IMR-90 (cell line): ENCODE measurements around the gene TENM4. TPM values are rescaled to one million over a fixed set of nuclear protein-coding genes. Genes with fewer than 3 reads are reported as not detected.

Experiments used
- ATAC-seq: fragments of 200-7000 bp; cut with Tn5 transposase; 2 replicates; pipeline ENCODE4 v1.9.1; 2020; ENCODE audit warnings: low read depth, mild to moderate bottlenecking, moderate library complexity
- BruUV-seq: library from RNA; stranded (reverse); fragments of 400-500 nt; replicated peaks from 2 replicates; lab custom pipeline; 2021; lab: Mats Ljungman, UMichigan
- CTCF ChIA-PET: fragments of 300-600 bp; formaldehyde crosslinking; extraction: SDS; loops from one replicate; lab custom pipeline; 2021; ENCODE audit warnings: antibody characterized with exemption; lab: Yijun Ruan, JAX
- POLR2A ChIA-PET: fragments of 300-600 bp; sonication (Branson Sonifier 250); formaldehyde crosslinking; loops from one replicate; lab custom pipeline; 2022; ENCODE audit warnings: antibody characterized with exemption; ENCODE audit not compliant: unreplicated experiment; lab: Charles Lee
- DNase-seq: peaks from one replicate; pipeline ENCODE4 v3.0.0; 2013
- H2AFZ ChIP-seq: replicated peaks from 2 replicates; pipeline ENCODE3; 2013; ENCODE audit warnings: low read length, mild to moderate bottlenecking; ENCODE audit not compliant: poor library complexity
- H2AK5ac ChIP-seq: 2 replicates; pipeline ENCODE4 v1.6.1; 2013; ENCODE audit warnings: low read depth, low read length, inconsistent platforms
- H2AK9ac ChIP-seq: replicated peaks from 2 replicates; pipeline ENCODE3; 2013; ENCODE audit warnings: mild to moderate bottlenecking, low read depth, low read length, moderate library complexity; ENCODE audit not compliant: poor library complexity
- H2BK120ac ChIP-seq: 2 replicates; pipeline ENCODE4 v1.6.1; 2013; ENCODE audit warnings: low read depth, low read length, inconsistent platforms
- H2BK15ac ChIP-seq: 3 replicates; pipeline ENCODE4 v1.6.1; 2013; ENCODE audit warnings: low read depth, low read length, inconsistent platforms
- H2BK20ac ChIP-seq: 2 replicates; pipeline ENCODE4 v1.6.1; 2013; ENCODE audit warnings: low read depth, mild to moderate bottlenecking, inconsistent platforms, low read length, moderate library complexity
- H2BK5ac ChIP-seq: 2 replicates; pipeline ENCODE4 v1.6.1; 2013; ENCODE audit warnings: mild to moderate bottlenecking, low read depth, low read length, inconsistent platforms; ENCODE audit not compliant: poor library complexity, severe bottlenecking
- H3K14ac ChIP-seq: replicated peaks from 2 replicates; pipeline ENCODE4 v1.6.1; 2013; ENCODE audit warnings: low read depth, low read length, inconsistent platforms
- H3K18ac ChIP-seq: 2 replicates; pipeline ENCODE4 v1.6.1; 2013; ENCODE audit warnings: low read depth, low read length, control low read depth
- H3K23ac ChIP-seq: 2 replicates; pipeline ENCODE4 v1.6.1; 2013; ENCODE audit warnings: low read depth, low read length, inconsistent platforms
- H3K27ac ChIP-seq: 2 replicates; pipeline ENCODE4 v1.5.1; 2013; ENCODE audit warnings: mild to moderate bottlenecking, control low read depth, low read length; ENCODE audit not compliant: insufficient read depth
- H3K27me3 ChIP-seq: 2 replicates; pipeline ENCODE4 v1.6.1; 2013; ENCODE audit warnings: low read length; ENCODE audit not compliant: control insufficient read depth, insufficient read depth
- H3K36me3 ChIP-seq: 2 replicates; pipeline ENCODE4 v1.6.1; 2013; ENCODE audit warnings: low read length, mixed read lengths; ENCODE audit not compliant: control insufficient read depth, insufficient read depth
- H3K4ac ChIP-seq: 2 replicates; pipeline ENCODE4 v1.6.1; 2013; ENCODE audit warnings: low read depth, low read length, inconsistent platforms
- H3K4me1 ChIP-seq: 2 replicates; pipeline ENCODE4 v1.6.1; 2013; ENCODE audit warnings: low read length, mixed read lengths; ENCODE audit not compliant: control insufficient read depth, insufficient read depth
- H3K4me2 ChIP-seq: 2 replicates; pipeline ENCODE4 v1.6.1; 2013; ENCODE audit warnings: low read depth, mild to moderate bottlenecking, control low read depth, low read length, moderate library complexity
- H3K4me3 ChIP-seq: 2 replicates; pipeline ENCODE4 v1.5.1; 2013; ENCODE audit warnings: low read depth, mild to moderate bottlenecking, control low read depth, low read length, moderate library complexity; ENCODE audit not compliant: insufficient read depth
- H3K56ac ChIP-seq: 2 replicates; pipeline ENCODE4 v1.6.1; 2013; ENCODE audit warnings: low read length, inconsistent platforms; ENCODE audit not compliant: insufficient read depth; ENCODE audit errors: extremely low read depth
- H3K79me1 ChIP-seq, 2 experiments: 2 replicates each; pipeline ENCODE4 v1.6.1; 2013; ENCODE audit warnings: low read length in 2 of 2, inconsistent platforms in 1 of 2, low read depth in 1 of 2
- H3K9ac ChIP-seq: 2 replicates; pipeline ENCODE4 v1.6.1; 2013; ENCODE audit warnings: low read depth, low read length, control low read depth
- H3K9me1 ChIP-seq: 2 replicates; pipeline ENCODE4 v1.6.1; 2013; ENCODE audit warnings: low read length, inconsistent platforms; ENCODE audit not compliant: insufficient read depth
- H3K9me3 ChIP-seq: 2 replicates; pipeline ENCODE4 v1.6.1; 2013; ENCODE audit warnings: low read length; ENCODE audit not compliant: control insufficient read depth, insufficient read depth
- H4K20me1 ChIP-seq: 2 replicates; pipeline ENCODE4 v1.6.1; 2013; ENCODE audit warnings: low read length, inconsistent platforms; ENCODE audit not compliant: insufficient read depth
- H4K5ac ChIP-seq: 2 replicates; pipeline ENCODE4 v1.6.1; 2013; ENCODE audit warnings: mild to moderate bottlenecking, low read depth, low read length, control low read depth
- H4K8ac ChIP-seq, 2 experiments: 2 replicates each; pipeline ENCODE4 v1.6.1; 2013; ENCODE audit warnings: low read depth in 2 of 2, low read length in 2 of 2, control low read depth in 1 of 2, inconsistent platforms in 1 of 2
- H4K91ac ChIP-seq: 2 replicates; pipeline ENCODE4 v1.6.1; 2013; ENCODE audit warnings: low read depth, low read length, inconsistent platforms; ENCODE audit not compliant: insufficient read depth
- BHLHE40 ChIP-seq: fragments of 150-350 bp; IDR thresholded peaks from 2 replicates; pipeline ENCODE4 v1.6.1; 2016; ENCODE audit warnings: mild to moderate bottlenecking, low read depth, low read length
- CEBPB ChIP-seq: IDR thresholded peaks from 2 replicates; pipeline ENCODE4 v1.6.1; 2012; ENCODE audit warnings: low read depth, low read length, improper control_type of control experiment
- CHD1 ChIP-seq: IDR thresholded peaks from 2 replicates; pipeline ENCODE4 v1.6.1; 2012; ENCODE audit warnings: low read depth, low read length, improper control_type of control experiment
- CTCF ChIP-seq: conservative IDR thresholded peaks from 2 replicates; pipeline ENCODE4 v1.5.1; 2012; ENCODE audit warnings: mild to moderate bottlenecking, low read depth, low read length, improper control_type of control experiment
- ELK1 ChIP-seq: fragments of 150-350 bp; IDR thresholded peaks from 2 replicates; pipeline ENCODE4 v1.6.1; 2016; ENCODE audit warnings: low read depth, mild to moderate bottlenecking, low read length, moderate library complexity, borderline replicate concordance
- FOS ChIP-seq: fragments of 150-350 bp; IDR thresholded peaks from 2 replicates; pipeline ENCODE4 v1.6.1; 2016; ENCODE audit warnings: low read depth, low read length
- MAFK ChIP-seq: IDR thresholded peaks from 2 replicates; pipeline ENCODE4 v1.6.1; 2012; ENCODE audit warnings: low read depth, low read length, improper control_type of control experiment
- MAZ ChIP-seq: IDR thresholded peaks from 2 replicates; pipeline ENCODE4 v1.6.1; 2012; ENCODE audit warnings: low read depth, mild to moderate bottlenecking, low read length, improper control_type of control experiment, moderate library complexity, borderline replicate concordance
- MXI1 ChIP-seq: IDR thresholded peaks from 2 replicates; pipeline ENCODE4 v1.6.1; 2012; ENCODE audit warnings: low read depth, mild to moderate bottlenecking, low read length, moderate library complexity, borderline replicate concordance
- NFE2L2 ChIP-seq: fragments of 150-350 bp; IDR thresholded peaks from 2 replicates; pipeline ENCODE4 v1.6.1; 2016; ENCODE audit warnings: low read depth, mild to moderate bottlenecking, low read length
- RAD21 ChIP-seq: IDR thresholded peaks from 2 replicates; pipeline ENCODE4 v1.6.1; 2012; ENCODE audit warnings: low read length, improper control_type of control experiment
- RCOR1 ChIP-seq: IDR thresholded peaks from 2 replicates; pipeline ENCODE4 v1.6.1; 2012; ENCODE audit warnings: mild to moderate bottlenecking, low read length, improper control_type of control experiment; ENCODE audit not compliant: insufficient replicate concordance
- RFX5 ChIP-seq: IDR thresholded peaks from 2 replicates; pipeline ENCODE4 v1.8.0; 2012; ENCODE audit warnings: low read depth, mild to moderate bottlenecking, low read length, moderate library complexity
- SMC3 ChIP-seq: fragments of 150-350 bp; IDR thresholded peaks from 2 replicates; pipeline ENCODE4 v1.6.1; 2016; ENCODE audit warnings: low read depth, mild to moderate bottlenecking, antibody characterized with exemption, low read length, moderate library complexity
- WGBS, 2 experiments: methylation state at CpG; one replicate each; pipeline versions ENCODE4 v1.1.5 to v1.1.7; 2013; ENCODE audit warnings: missing lambda C conversion rate in 2 of 2; ENCODE audit not compliant: insufficient read length in 1 of 2; ENCODE audit errors: extremely low coverage in 2 of 2; 5-methylcytosine and 5-hydroxymethylcytosine counted together
- dilution Hi-C: fragments of 300-500 bp; cut with HindIII; formaldehyde crosslinking; loops from one replicate; pipeline ENCODE4 v1.14.3; 2018; ENCODE audit warnings: low sequenced_read_pairs; ENCODE audit not compliant: unreplicated experiment
- in situ Hi-C: fragments of 300-500 bp; cut with MboI; formaldehyde crosslinking; loops from 3 replicates; pipeline ENCODE4 v1.14.3; 2019; ENCODE audit warnings: low sequenced_read_pairs, inconsistent platforms, mixed read lengths
- intact Hi-C: fragments of 100-400 bp; cut with micrococcal nuclease; formaldehyde crosslinking; loops from 2 replicates; pipeline ENCODE4 v1.10.0; 2022
- polyA plus RNA-seq, 3 experiments: library from polyadenylated mRNA; depleted of rRNA; stranded (reverse); fragments of >200 nt; gene quantifications; 2 replicates each; pipeline ENCODE4 v1.2.3, GENCODE V29; 2012; ENCODE audit warnings: low replicate concordance in 1 of 3
- total RNA-seq: library from RNA; depleted of rRNA; stranded (reverse); fragments of >200 nt; gene quantifications from 2 replicates; pipeline ENCODE4 v1.2.3, GENCODE V29; 2012
- TF ChIP-seq, protein P1 (sequence below): fragments of 150-350 bp; IDR thresholded peaks from 2 replicates; pipeline ENCODE4 v1.6.1; 2017; ENCODE audit warnings: mild to moderate bottlenecking, antibody characterized with exemption, low read length, low read depth

The TENM4 gene
- total and polyA plus RNA-seq, 2 of the 4 experiments (the other 2 are of a cell fraction): 7.4 to 9.0 TPM

DNA sequence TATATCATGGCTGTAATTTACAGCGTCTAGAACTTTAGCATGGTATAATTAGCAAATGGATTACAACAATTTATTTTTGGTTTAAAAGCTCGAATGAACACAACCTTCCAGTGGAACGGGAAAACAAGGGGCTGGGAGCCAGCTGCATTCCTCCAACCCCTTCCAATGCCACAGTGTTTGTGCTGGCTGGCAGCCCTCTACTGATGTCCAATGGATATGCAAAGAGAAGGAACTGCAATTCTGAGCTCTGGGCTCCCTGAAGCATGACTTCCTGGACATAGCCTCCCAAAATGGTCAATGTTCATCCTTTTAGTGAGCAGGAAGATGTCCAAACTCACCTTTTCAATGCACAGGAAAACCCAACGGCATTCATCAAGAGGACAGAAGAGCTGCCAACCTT, 288.3 kb downstream of the TENM4 start:
- no peak overlapping the region for H2AFZ ChIP-seq

More for the DNA sequence above, 288.3 kb downstream of the TENM4 start:
- Histone ChIP-seq H4K20me1 (no peaks in the 10 kb centered on the region), H4K91ac (no peak overlapping the region), H4K8ac (no peak overlapping the region), H3K27me3 (no peaks in the 10 kb centered on the region), H2BK15ac (no peak overlapping the region), H3K9me1 (no peaks in the 10 kb centered on the region; the same call in 1 of the 2 replicates), H3K4ac (no peak overlapping the region), H2AK5ac (no peak overlapping the region), H2AK9ac (no peak overlapping the region), H2BK5ac (no peak overlapping the region), H3K79me1 (no peaks in the 10 kb centered on the region; a peak in 1 of 4 replicates), H3K4me1 (peaks cover 2% of the 10 kb centered on the region; the same call in 1 of the 2 replicates), H3K23ac (no peak overlapping the region), H3K18ac (no peak overlapping the region), H2BK20ac (no peak overlapping the region), H3K9ac (no peak overlapping the region), H2BK120ac (no peak overlapping the region), H3K4me3 (no peak overlapping the region), H3K27ac (no peak overlapping the region), H4K5ac (no peak overlapping the region), H3K36me3 (no peaks in the 10 kb centered on the region; the same call in 1 of the 2 replicates), H3K56ac (no peak overlapping the region), H3K14ac (no peak overlapping the region), H3K4me2 (no peak overlapping the region), H3K9me3 (no peaks in the 10 kb centered on the region)
- ATAC-seq (no peak), DNase-seq (no peak)
- CTCF ChIA-PET: no interaction called here
- dilution Hi-C loops: no loop called here
- no TSS peak for BruUV-seq
- intact Hi-C loops: no loop called here
- no CpG with 5 or more reads among the region's 4 CpGs for WGBS, 2 experiments
- POLR2A ChIA-PET: interaction anchor here (0.6 kb wide), 1 partner anchor 103 kb away, joined by 3 read pairs; no protein-coding TSS in a partner anchor
- TF ChIP-seq RCOR1: no peak
- TF ChIP-seq, protein P1, sequence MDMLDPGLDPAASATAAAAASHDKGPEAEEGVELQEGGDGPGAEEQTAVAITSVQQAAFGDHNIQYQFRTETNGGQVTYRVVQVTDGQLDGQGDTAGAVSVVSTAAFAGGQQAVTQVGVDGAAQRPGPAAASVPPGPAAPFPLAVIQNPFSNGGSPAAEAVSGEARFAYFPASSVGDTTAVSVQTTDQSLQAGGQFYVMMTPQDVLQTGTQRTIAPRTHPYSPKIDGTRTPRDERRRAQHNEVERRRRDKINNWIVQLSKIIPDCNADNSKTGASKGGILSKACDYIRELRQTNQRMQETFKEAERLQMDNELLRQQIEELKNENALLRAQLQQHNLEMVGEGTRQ: no peak
- TF ChIP-seq RFX5: no peak
- TF ChIP-seq FOS: no peak
- no peak for TF ChIP-seq RAD21
- TF ChIP-seq CHD1: no peak
- TF ChIP-seq NFE2L2: no peak
- TF ChIP-seq MAZ: no peak
- no peak for TF ChIP-seq CTCF
- TF ChIP-seq ELK1: no peak
- no peak for TF ChIP-seq MXI1
- no peak for TF ChIP-seq CEBPB
- TF ChIP-seq MAFK: no peak
- no peak for TF ChIP-seq BHLHE40
- TF ChIP-seq SMC3: no peak
- in situ Hi-C loops: no loop called here
